DMS53 treated with DMSO at 0.1 percent for 48 hours (cell line): Measurements from ENCODE around the gene SCNN1B.

Source experiments
- DNase-seq: peaks from one replicate; lab custom pipeline; 2025; ENCODE audit not compliant: unreplicated experiment; lab: John Stamatoyannopoulos, UW

The SCNN1B gene

GRCh38 chr16:23320693-23321092 lies 18.6 kb downstream of the SCNN1B start:
- no peak for DNase-seq

GRCh38 chr16:23321206-23321875 lies 19.2 kb downstream of the SCNN1B start:
- no peak for DNase-seq

DNA sequence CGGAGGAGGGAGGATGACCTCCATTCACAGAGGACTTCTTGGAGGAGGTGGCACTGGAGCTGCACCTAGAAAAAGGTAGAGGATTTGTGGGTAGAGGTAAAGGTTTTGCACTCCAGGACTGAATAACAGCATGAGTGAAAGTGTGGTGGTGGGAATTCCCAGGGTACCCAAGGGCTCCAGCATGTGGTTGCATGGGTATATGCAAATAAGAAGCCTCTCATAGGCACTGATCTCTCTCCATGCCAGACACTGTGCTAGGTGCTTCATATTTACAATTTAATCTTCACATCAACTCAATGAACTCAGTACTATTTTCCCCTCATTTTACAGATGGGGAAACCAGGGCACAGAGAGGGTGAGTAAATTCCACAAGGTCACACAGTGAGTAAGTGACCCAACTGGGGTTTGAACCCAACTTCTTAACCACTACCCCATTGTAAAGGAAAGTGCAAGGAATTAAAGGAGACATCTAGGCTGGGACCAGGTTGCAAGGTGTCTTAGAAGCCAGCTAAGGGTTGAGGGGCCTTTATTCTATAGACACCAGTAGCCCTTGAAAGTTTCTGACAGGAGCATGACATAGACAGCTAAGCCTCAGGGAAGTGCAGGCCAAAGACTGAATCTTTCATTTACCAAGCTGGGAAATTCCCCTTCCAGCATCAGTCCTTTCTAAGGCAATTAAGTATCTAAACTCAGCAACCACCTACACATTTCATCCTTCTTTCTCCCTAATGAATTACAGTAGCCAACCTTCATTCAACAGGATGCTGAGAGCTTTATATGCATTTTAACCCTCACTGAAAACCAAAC lies 21.3 kb downstream of the SCNN1B start:
- DNase-seq, result no peak

- DNase-seq, result peak; percentile 87
Observed at GRCh38 chr16:23324727-23325126, 22.6 kb downstream of the SCNN1B start.

DNA sequence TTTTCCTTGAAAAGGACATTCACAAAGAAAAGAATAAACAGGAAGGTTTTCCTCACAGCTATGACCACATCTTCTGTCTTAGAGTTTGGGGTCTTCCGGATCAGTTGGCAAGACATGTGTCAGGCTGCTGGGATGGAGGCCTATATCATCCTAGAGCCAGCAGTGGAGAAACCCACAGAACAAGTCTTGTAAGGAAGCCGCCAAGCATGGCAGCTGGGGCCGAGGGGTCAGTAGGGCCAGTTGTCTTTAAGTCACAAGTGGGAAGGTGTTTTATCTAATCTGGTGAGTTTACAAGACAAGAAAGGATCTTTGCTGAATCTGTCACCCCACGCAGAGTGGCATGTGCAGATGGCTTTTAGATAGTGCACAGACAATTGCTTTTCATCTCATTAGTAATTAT lies 25.7 kb downstream of the SCNN1B start:
- DNase-seq, result no peak

DNA sequence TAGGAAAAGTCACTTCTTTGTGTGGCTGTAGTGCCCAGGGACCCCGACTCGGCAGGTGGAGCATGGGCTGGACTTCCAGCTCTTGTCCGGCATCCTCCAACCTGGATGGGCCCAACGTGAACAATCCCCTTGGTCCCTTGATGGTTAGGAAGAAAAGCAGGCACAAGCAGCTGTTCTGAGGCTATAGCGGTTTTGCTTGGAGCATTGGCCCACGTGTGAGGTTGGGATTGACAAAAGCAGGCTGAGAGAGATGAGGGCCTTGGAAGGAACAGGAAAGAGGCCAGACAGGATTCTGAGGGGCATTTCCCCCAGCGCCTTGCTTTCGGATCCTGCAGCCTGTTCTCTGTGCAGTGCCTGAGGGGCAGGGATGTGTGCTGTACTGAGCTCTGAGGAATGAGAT lies 28.1 kb downstream of the SCNN1B start:
- DNase-seq, result no peak

DNA sequence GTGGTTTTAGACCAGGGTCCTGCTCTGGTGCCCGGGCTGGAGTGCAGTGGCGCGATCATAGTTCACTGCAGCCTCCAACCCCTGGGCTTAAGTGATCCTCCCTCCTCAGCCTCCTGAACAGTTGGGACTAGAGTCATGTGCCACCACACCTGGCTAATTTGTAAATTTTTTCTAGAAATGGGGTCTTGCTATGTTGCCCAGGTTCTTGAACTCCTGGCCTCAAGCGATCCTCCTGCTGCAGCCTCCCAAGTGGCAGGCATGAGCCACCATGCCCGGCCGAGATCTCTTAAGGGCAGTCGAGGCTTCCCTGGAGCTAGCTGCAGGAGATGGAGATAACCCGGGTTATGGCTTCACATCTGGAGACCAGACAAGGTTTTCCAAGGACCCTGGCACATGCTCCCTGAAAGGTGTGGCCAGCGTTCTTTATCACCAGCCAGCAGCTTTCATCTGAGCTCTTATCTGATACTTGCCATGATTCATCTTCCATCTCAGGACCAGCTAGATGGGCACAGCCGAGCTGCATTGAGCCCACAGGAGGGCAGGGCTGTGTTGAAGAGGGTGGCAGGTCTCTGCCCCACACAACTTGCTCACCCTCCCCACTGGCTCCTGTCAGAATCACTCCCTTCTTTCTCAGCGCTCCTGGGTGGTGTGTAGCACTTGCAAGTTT lies 28.6 kb downstream of the SCNN1B start:
- no peak for DNase-seq

- no peak for DNase-seq
Observed at GRCh38 chr16:23333034-23333579, 31.0 kb downstream of the SCNN1B start.

DNA sequence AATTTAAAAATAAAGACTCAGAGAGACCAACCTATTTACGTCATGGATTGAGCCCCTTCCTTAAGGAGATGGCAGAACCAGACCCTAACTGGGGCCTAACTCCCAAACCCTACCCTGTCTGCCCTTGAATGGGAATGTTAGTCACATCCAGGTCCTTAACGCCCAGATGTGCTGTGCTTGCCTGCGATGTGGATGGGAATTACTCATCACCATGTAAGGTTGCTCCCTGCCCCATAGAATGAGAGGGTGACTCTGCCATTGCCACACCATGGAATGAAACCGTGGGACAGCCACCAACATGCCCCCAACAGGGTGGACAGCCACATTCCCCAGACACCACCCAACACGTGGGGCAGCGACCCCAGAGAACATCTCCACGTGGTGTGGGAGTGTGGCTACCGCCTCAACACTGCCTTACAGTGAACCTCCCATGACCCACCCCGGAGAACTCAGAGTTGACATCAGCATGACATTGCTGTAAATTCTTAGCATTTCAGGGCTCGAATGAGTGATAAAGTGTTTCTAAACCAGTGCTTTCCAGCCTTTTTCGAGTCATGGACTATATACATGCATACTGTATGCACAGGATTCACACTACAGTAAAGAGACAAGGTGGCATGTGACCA lies 31.8 kb downstream of the SCNN1B start:
- DNase-seq, result no peak

DNA sequence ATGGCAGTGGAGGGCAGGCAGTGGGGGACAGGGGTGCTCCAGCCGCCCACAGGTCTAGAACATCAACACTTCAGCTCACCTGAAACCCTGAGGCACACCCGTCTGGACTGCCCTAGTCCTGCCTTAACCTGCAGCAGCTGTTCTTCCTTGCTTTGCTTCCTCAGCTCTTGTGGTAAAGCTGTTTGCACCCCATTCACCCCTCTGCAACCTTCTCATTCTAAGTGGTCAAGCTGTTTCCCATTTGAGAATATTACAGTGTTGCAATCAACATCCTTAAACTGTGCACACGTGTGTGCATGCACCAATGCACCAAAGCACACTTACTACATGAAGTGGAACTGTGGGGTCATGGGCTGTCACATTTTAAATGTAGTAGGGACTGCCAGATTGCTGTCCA lies 32.4 kb downstream of the SCNN1B start:
- no peak for DNase-seq

DNA sequence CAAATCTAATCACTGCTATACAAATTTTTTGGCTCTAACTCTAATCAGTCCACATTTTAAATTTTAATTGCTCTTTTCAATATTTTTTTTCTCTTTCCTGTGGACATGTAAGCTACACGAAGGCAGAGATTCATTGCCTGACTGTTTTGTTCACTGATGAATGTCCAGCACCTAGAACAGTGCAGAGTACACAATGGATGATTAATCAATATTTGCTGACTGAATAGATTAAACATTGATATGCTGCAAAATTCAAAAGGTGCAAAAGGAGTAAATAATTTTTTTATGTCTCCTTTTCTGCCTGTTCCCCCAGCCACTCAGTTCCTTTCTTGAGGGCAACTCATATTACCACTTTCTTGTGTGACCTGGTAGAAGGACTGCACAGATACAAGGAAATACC lies 32.8 kb downstream of the SCNN1B start:
- peak; percentile 28 for DNase-seq

DNA sequence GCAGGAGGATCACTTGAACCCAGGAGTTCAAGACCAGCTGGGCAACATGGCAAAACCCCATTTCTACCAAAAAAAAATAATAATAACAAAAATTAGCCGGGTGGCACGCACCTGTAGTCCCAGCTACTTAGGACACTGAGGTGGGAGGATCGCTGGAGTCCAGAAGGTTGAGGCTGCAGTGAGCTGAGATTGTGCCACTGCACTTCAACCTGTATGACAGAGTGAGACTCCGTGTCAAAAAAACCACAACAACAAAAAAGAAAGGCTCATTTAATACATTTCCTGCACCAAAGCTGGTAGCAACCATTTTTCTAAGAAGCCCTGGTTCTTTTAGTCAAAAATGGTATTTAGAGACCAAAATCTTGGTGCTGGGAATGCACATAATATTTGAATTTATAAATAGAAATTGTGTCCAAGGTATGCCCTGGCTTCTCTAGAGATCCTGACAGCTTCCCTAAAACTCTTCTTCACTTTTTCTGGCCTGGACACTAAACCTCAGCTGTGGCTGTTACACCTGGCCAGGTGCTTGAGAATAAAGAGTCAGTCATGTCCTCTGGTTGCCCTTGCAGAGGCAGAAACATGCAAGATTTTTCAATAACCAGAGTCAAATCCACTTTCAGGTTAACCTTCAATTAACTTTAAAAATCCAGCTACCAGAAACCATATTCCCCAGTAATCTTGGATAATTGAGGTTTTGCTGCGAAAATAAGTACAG lies 35.9 kb downstream of the SCNN1B start:
- DNase-seq, result no peak

DNA sequence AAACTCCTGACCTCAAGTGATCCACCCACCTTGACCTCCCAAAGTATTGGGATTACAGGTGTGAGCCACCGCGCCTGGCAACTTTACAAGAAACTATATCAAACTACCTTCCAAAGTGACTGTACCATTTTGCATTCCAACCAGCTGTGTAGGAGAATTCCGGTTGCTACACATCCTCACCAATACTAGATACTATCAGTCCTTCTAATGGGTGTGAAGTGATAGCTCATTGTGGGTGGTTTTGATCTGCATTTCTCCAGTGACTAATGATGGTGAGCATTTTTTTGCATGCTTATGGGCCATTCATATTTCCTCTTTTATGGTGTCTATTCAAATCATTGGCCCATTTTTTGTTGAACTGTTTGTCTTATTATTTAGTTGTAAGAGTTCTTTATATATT lies 37.7 kb downstream of the SCNN1B start:
- no peak for DNase-seq

GRCh38 chr16:23342083-23342640 lies 40.1 kb downstream of the SCNN1B start:
- DNase-seq, result no peak

GRCh38 chr16:23343643-23344612 lies 41.8 kb downstream of the SCNN1B start:
- no peak for DNase-seq

- no peak for DNase-seq
Observed at GRCh38 chr16:23345237-23345636, 43.1 kb downstream of the SCNN1B start.

DNA sequence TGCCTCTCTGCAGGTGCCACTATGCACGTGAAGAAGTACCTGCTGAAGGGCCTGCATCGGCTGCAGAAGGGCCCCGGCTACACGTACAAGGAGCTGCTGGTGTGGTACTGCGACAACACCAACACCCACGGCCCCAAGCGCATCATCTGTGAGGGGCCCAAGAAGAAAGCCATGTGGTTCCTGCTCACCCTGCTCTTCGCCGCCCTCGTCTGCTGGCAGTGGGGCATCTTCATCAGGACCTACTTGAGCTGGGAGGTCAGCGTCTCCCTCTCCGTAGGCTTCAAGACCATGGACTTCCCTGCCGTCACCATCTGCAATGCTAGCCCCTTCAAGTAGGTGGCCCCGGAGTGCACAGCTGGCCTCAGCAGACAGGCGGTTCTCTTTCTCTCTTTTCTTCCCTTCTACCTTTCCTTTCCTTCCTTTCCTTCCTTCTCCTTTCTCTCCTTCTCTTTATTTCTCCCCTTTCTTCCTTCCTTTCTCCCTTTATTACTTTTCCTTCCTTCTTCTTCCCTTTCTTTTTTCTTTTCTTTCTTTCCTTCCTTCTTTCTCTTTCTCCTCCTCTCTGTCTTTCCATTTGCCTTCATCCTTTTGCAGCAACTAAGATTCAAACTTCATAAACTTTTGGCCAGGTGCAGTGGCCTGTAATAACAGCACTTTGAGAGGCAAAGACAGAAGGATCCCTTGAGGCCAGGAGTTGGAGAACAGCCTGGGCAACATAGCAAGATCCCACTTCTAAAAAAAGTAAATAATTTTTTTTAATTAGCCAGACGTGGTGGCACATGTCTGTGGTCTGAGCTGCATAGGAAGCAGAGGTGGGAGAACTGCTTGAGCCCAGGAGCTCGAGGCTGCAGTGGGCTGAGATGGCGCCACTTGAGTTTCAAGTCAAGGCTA lies 46.7 kb downstream of the SCNN1B start:
- no peak for DNase-seq

DNA sequence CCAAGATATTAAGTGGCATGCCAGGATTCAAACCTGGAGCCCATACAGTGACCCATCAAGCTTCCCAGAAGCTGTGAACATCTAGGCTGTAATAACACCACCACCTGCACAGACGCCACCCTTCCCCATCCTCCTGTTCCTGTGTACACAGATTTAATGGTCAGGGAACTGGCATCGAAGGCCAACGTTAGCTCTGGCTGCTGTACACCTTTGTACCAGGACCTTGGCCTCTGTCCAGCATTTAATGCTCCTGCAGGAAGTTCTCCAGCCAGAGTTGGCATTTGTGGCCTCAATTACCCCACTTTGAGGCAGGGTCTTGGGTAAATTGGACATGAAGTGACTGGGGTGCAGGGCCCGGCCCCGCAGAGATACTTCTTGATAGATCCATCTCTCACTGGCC lies 49.3 kb downstream of the SCNN1B start:
- no peak for DNase-seq
